H1 (cell line): ENCODE data around the gene IBSP. TPM values are rescaled to one million over a fixed set of nuclear protein-coding genes. Genes with fewer than 3 reads are reported as not detected.

ENCODE experiments used
- CTCF ChIA-PET: fragments of 300-600 bp; sonication (Branson Sonifier 250); formaldehyde crosslinking; loops from one replicate; lab custom pipeline; 2021; ENCODE audit not compliant: partially characterized antibody; lab: Charles Lee
- POLR2A ChIA-PET: fragments of 300-600 bp; sonication (Branson Sonifier 250); formaldehyde crosslinking; loops from one replicate; lab custom pipeline; 2021; ENCODE audit warnings: inconsistent platforms; ENCODE audit not compliant: partially characterized antibody; lab: Charles Lee
- DNase-seq, 2 experiments: peaks; one replicate each; pipeline versions ENCODE4 v3.0.0 to v3.0.0-alpha.2; 2010 to 2022; ENCODE audit warnings: low spot score in 2 of 2, low read depth in 1 of 2, mixed read lengths in 1 of 2
- FAIRE-seq: peaks from 2 replicates; lab custom pipeline; 2011; peaks lifted over from hg19 to GRCh38; lab: Jason Lieb, UNC
- H2AFZ ChIP-seq: 2 replicates; pipeline ENCODE4 v1.8.1; 2012; ENCODE audit warnings: low read length, inconsistent platforms
- H2AK5ac ChIP-seq: 2 replicates; pipeline ENCODE4 v1.6.1; 2013; ENCODE audit warnings: low read depth, low read length
- H2BK120ac ChIP-seq: replicated peaks from 2 replicates; pipeline ENCODE3; 2013; ENCODE audit warnings: low read depth, low read length, inconsistent platforms
- H2BK12ac ChIP-seq: 2 replicates; pipeline ENCODE4 v1.6.1; 2013; ENCODE audit warnings: low read depth, low read length
- H2BK15ac ChIP-seq: 2 replicates; pipeline ENCODE4 v1.6.1; 2013; ENCODE audit warnings: low read length
- H2BK20ac ChIP-seq: 2 replicates; pipeline ENCODE4 v1.6.1; 2013; ENCODE audit warnings: low read length
- H2BK5ac ChIP-seq: 2 replicates; pipeline ENCODE4 v1.6.1; 2013; ENCODE audit warnings: low read depth, low read length
- H3K14ac ChIP-seq: 2 replicates; pipeline ENCODE4 v1.6.1; 2013; ENCODE audit warnings: inconsistent platforms; ENCODE audit not compliant: insufficient read length
- H3K18ac ChIP-seq: 2 replicates; pipeline ENCODE4 v1.6.1; 2013; ENCODE audit warnings: low read length; ENCODE audit errors: extremely low read depth
- H3K23ac ChIP-seq: 2 replicates; pipeline ENCODE4 v1.6.1; 2013; ENCODE audit warnings: inconsistent platforms; ENCODE audit not compliant: insufficient read length
- H3K23me2 ChIP-seq: 2 replicates; pipeline ENCODE4 v1.6.1; 2013; ENCODE audit warnings: low read depth, low read length
- H3K27ac ChIP-seq: 2 replicates; pipeline ENCODE4 v1.6.1; 2011; ENCODE audit warnings: low read depth, low read length, inconsistent platforms
- H3K27me3 ChIP-seq, 4 experiments: replicated peaks in 1 of 4; 1 replicate in 1 of 4; 2 replicates in 3 of 4; pipeline versions ENCODE4 v1.6.1 to v1.8.1; 2011 to 2013; ENCODE audit warnings: low read length in 3 of 4, mild to moderate bottlenecking in 3 of 4, inconsistent platforms in 2 of 4, mixed read lengths in 2 of 4, moderate library complexity in 1 of 4; ENCODE audit not compliant: control insufficient read depth in 3 of 4, insufficient read depth in 3 of 4; ENCODE audit errors: extremely low read depth in 1 of 4
- H3K36me3 ChIP-seq, 4 experiments: 2 replicates each; pipeline versions ENCODE4 v1.6.1 to v1.8.1; 2011 to 2013; ENCODE audit warnings: mild to moderate bottlenecking in 4 of 4, low read length in 3 of 4, moderate library complexity in 2 of 4, control low read depth in 1 of 4, inconsistent platforms in 1 of 4; ENCODE audit not compliant: insufficient read depth in 4 of 4, control insufficient read depth in 2 of 4
- H3K4ac ChIP-seq: replicated peaks from 2 replicates; pipeline ENCODE3; 2013; ENCODE audit warnings: low read length, low read depth, mixed read lengths, inconsistent platforms; ENCODE audit not compliant: insufficient read length
- H3K4me1 ChIP-seq, 4 experiments: replicated peaks in 1 of 4; 1 replicate in 1 of 4; 2 replicates in 3 of 4; pipeline versions ENCODE4 v1.6.1 to v1.8.1; 2011 to 2013; ENCODE audit warnings: low read length in 3 of 4, inconsistent platforms in 2 of 4, mixed read lengths in 1 of 4; ENCODE audit not compliant: insufficient read depth in 4 of 4, control insufficient read depth in 3 of 4
- H3K4me2 ChIP-seq, 2 experiments: 2 replicates each; pipeline versions ENCODE4 v1.6.1 to v1.8.1; 2011 to 2013; ENCODE audit warnings: low read depth in 2 of 2, low read length in 2 of 2, control low read depth in 1 of 2, inconsistent platforms in 1 of 2, mild to moderate bottlenecking in 1 of 2; ENCODE audit not compliant: insufficient read depth in 1 of 2
- H3K4me3 ChIP-seq, 4 experiments: fragments of 200-600, 300-600 bp in 1 of 4; sonication (generic), shearing (Covaris generic), sonication (Bioruptor Twin) in 1 of 4; 2 replicates each; pipeline versions ENCODE4 v1.5.1 to v1.8.1; 2011 to 2016; ENCODE audit warnings: low read length in 4 of 4, low read depth in 3 of 4, control low read depth in 2 of 4, inconsistent platforms in 2 of 4, mild to moderate bottlenecking in 2 of 4, mixed read lengths in 1 of 4, moderate library complexity in 1 of 4; ENCODE audit not compliant: insufficient read depth in 2 of 4; ENCODE audit errors: extremely low read depth in 1 of 4
- H3K56ac ChIP-seq: replicated peaks from 2 replicates; pipeline ENCODE3; 2013; ENCODE audit warnings: low read depth, mild to moderate bottlenecking, mixed read lengths, low read length, inconsistent platforms; ENCODE audit not compliant: insufficient read length
- H3K79me1 ChIP-seq: 2 replicates; pipeline ENCODE4 v1.6.1; 2013; ENCODE audit warnings: low read depth, low read length, control low read depth
- H3K79me2 ChIP-seq, 2 experiments: 2 replicates each; pipeline versions ENCODE4 v1.6.1 to v1.8.1; 2012 to 2013; ENCODE audit warnings: low read length in 2 of 2, mild to moderate bottlenecking in 2 of 2, inconsistent platforms in 1 of 2; ENCODE audit not compliant: insufficient read depth in 2 of 2, control insufficient read depth in 1 of 2
- H3K9ac ChIP-seq, 4 experiments: replicated peaks in 1 of 4; 1 replicate in 1 of 4; 2 replicates in 3 of 4; pipeline versions ENCODE4 v1.6.1 to v1.8.1; 2011 to 2013; ENCODE audit warnings: low read depth in 3 of 4, low read length in 3 of 4, control low read depth in 2 of 4, mild to moderate bottlenecking in 2 of 4, moderate library complexity in 2 of 4, inconsistent platforms in 1 of 4; ENCODE audit errors: extremely low read depth in 1 of 4
- H3K9me3 ChIP-seq, 2 experiments: 2 replicates each; pipeline versions ENCODE4 v1.6.1 to v1.8.1; 2012 to 2013; ENCODE audit warnings: mild to moderate bottlenecking in 2 of 2, moderate library complexity in 2 of 2, control low read depth in 1 of 2, inconsistent platforms in 1 of 2, low read depth in 1 of 2, low read length in 1 of 2, mixed read lengths in 1 of 2; ENCODE audit not compliant: insufficient read depth in 2 of 2
- H4K20me1 ChIP-seq, 2 experiments: replicated peaks in 1 of 2; 2 replicates each; pipeline versions ENCODE3 to v1.8.1; 2011 to 2013; ENCODE audit warnings: inconsistent platforms in 2 of 2, low read length in 2 of 2, mild to moderate bottlenecking in 1 of 2; ENCODE audit not compliant: insufficient read depth in 2 of 2, control insufficient read depth in 1 of 2
- H4K5ac ChIP-seq: 2 replicates; pipeline ENCODE4 v1.6.1; 2013; ENCODE audit warnings: low read length, low read depth, mixed read lengths, inconsistent platforms; ENCODE audit not compliant: insufficient read length
- H4K8ac ChIP-seq: 2 replicates; pipeline ENCODE4 v1.8.0; 2013; ENCODE audit warnings: mild to moderate bottlenecking, moderate library complexity, low read length, inconsistent platforms; ENCODE audit not compliant: insufficient read depth; ENCODE audit errors: extremely low read depth
- H4K91ac ChIP-seq: replicated peaks from 2 replicates; pipeline ENCODE3; 2013; ENCODE audit warnings: low read length, mixed read lengths, inconsistent platforms; ENCODE audit not compliant: insufficient read length
- HDAC2 ChIP-seq, 2 experiments: fragments of 300-600 bp in 1 of 2; sonication (generic) in 1 of 2; IDR thresholded peaks; 2 replicates each; pipeline ENCODE4 v1.6.1; 2011 to 2012; ENCODE audit warnings: low read depth in 2 of 2, low read length in 2 of 2, mild to moderate bottlenecking in 2 of 2, moderate library complexity in 2 of 2, borderline replicate concordance in 1 of 2, inconsistent platforms in 1 of 2
- POLR2A ChIP-seq, 2 experiments: IDR thresholded peaks; 1 replicate in 1 of 2; 2 replicates in 1 of 2; pipeline ENCODE4 v1.6.1; 2011; ENCODE audit warnings: low read depth in 2 of 2, low read length in 2 of 2, mild to moderate bottlenecking in 2 of 2; ENCODE audit errors: control extremely low read depth in 1 of 2
- POLR2AphosphoS5 ChIP-seq: IDR thresholded peaks from 2 replicates; pipeline ENCODE4 v1.6.1; 2011; ENCODE audit warnings: low read depth, low read length
- RFX5 ChIP-seq: IDR thresholded peaks from 2 replicates; pipeline ENCODE4 v1.6.1; 2011; ENCODE audit warnings: low read depth, low read length, improper control_type of control experiment, borderline replicate concordance
- SP4 ChIP-seq: IDR thresholded peaks from 2 replicates; pipeline ENCODE4 v1.6.1; 2012; ENCODE audit warnings: low read length, inconsistent platforms
- SRF ChIP-seq: IDR thresholded peaks from 2 replicates; pipeline ENCODE4 v1.6.1; 2011; ENCODE audit warnings: mild to moderate bottlenecking, low read depth, low read length, moderate library complexity
- TCF12 ChIP-seq: IDR thresholded peaks from 2 replicates; pipeline ENCODE4 v1.6.1; 2011; ENCODE audit warnings: low read depth, mild to moderate bottlenecking, low read length
- WGBS, 2 experiments: shearing (Covaris generic) in 1 of 2; methylation state at CpG; one replicate each; pipeline versions ENCODE4 v1.1.6 to v1.1.7; 2013 to 2015; ENCODE audit warnings: low lambda C conversion rate in 2 of 2, mixed read lengths in 2 of 2, inconsistent platforms in 1 of 2, low coverage in 1 of 2, missing lambda C conversion rate in 1 of 2; ENCODE audit not compliant: insufficient replicate concordance in 2 of 2, insufficient coverage in 1 of 2, insufficient read length in 1 of 2; ENCODE audit errors: extremely low coverage in 1 of 2, missing lambda C conversion rate in 1 of 2; 5-methylcytosine and 5-hydroxymethylcytosine counted together
- polyA plus RNA-seq, 7 experiments: library from polyadenylated mRNA; depleted of rRNA in 3 of 7; stranded (reverse) in 5 of 7; unstranded in 2 of 7; fragments of >200 nt in 5 of 7; fragments of 200-250 nt in 2 of 7; gene quantifications; 1 replicate in 5 of 7; 2 replicates in 1 of 7; 4 replicates in 1 of 7; pipeline versions ENCODE4 v1.2.1 to v1.2.3, GENCODE V29; 2011 to 2013; ENCODE audit warnings: missing spikeins in 2 of 7, mixed read lengths in 2 of 7
- total RNA-seq: library from RNA; stranded (reverse); fragmentation: NEBNext Ultra II Directional; extraction: Animal tissue kit (Norgen Biotek cat#: 25700); gene quantifications from 2 replicates; pipeline ENCODE4 v1.2.1, GENCODE V29; 2021
- TF ChIP-seq, protein P1 (sequence below): IDR thresholded peaks from 2 replicates; pipeline ENCODE4 v1.6.1; 2012; ENCODE audit warnings: low read length, inconsistent platforms

IBSP gene
- total and polyA plus RNA-seq, 2 of the 8 experiments (the other 6 are each of a cell fraction or from before 2014, with no cell fraction given): not detected

DNA sequence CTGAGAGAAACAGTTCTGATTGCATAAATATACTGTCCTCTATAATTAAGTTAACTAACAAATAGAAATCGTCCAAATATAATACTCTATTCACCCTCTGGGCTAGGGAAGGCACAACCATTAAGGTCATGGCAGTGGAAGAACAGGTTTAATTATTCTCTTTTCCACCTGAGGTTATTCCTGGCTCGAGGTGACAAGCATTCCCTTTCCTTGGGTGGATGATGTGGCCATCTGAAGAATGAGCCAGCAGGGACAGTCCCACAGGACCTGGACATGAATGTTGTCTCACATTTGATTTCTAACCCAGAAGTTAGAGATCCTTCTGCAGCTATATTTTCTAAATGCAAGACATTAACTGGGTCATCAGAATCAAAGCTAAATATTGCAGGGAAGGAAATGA, 5.5 kb downstream of the IBSP start:
- no peak overlapping the region for H3K4me2 ChIP-seq
- no peaks in the 10 kb centered on the region for H3K23me2 ChIP-seq
- no peak for TF ChIP-seq RFX5
- no peak for TF ChIP-seq HDAC2 (IDR thresholded peaks at IDR 0.05; ENCODE audit: borderline replicate concordance in 1 of 2, low read depth in 2 of 2, low read length in 2 of 2)
- TF ChIP-seq SRF: no peak
- no peak for TF ChIP-seq POLR2AphosphoS5
- TF ChIP-seq, protein P1, sequence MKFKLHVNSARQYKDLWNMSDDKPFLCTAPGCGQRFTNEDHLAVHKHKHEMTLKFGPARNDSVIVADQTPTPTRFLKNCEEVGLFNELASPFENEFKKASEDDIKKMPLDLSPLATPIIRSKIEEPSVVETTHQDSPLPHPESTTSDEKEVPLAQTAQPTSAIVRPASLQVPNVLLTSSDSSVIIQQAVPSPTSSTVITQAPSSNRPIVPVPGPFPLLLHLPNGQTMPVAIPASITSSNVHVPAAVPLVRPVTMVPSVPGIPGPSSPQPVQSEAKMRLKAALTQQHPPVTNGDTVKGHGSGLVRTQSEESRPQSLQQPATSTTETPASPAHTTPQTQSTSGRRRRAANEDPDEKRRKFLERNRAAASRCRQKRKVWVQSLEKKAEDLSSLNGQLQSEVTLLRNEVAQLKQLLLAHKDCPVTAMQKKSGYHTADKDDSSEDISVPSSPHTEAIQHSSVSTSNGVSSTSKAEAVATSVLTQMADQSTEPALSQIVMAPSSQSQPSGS: no peak
- TF ChIP-seq SP4: no peak
- no peak for TF ChIP-seq POLR2A (IDR thresholded peaks at IDR 0.05; ENCODE audit: control extremely low read depth in 1 of 2, low read depth in 2 of 2, low read length in 2 of 2)
- TF ChIP-seq TCF12: no peak

More for the DNA sequence above, 5.5 kb downstream of the IBSP start:
- H2AK5ac ChIP-seq: no peak overlapping the region
- H4K91ac ChIP-seq: no peak overlapping the region
- H2BK20ac ChIP-seq: no peak overlapping the region
- no peak overlapping the region for H4K8ac ChIP-seq
- ChIA-PET POLR2A (no interaction called here), CTCF (interaction anchor here (0.9 to 1.4 kb wide), 2 partner anchors 33 to 125 kb away, joined by 3 read pairs; no protein-coding TSS in a partner anchor)
- H3K36me3 ChIP-seq: no peaks in the 10 kb centered on the region
- no peaks in the 10 kb centered on the region for H4K20me1 ChIP-seq
- no peak overlapping the region for H3K23ac ChIP-seq
- H2BK12ac ChIP-seq: no peak overlapping the region
- no peak overlapping the region for H2BK120ac ChIP-seq
- H3K4me1 ChIP-seq: no peaks in the 10 kb centered on the region
- no peak overlapping the region for H3K18ac ChIP-seq
- H2BK5ac ChIP-seq: no peak overlapping the region
- no peaks in the 10 kb centered on the region for H3K27me3 ChIP-seq
- H3K9ac ChIP-seq: no peak overlapping the region
- H3K4ac ChIP-seq: no peak overlapping the region
- H3K14ac ChIP-seq: no peak overlapping the region
- H3K56ac ChIP-seq: no peak overlapping the region
- no peak overlapping the region for H3K4me3 ChIP-seq
- H3K79me1 ChIP-seq: no peaks in the 10 kb centered on the region
- H2BK15ac ChIP-seq: no peak overlapping the region
- H4K5ac ChIP-seq: no peak overlapping the region
- 86% methylated on average over 2 of the region's 2 CpGs; no CpG with 5 or more reads in 1 of the 2 experiments for WGBS, 2 experiments
- peaks cover 0 to 4% of the 10 kb centered on the region in 2 experiments; a peak in 2 of 4 replicates for H3K9me3 ChIP-seq
- no peak overlapping the region for H3K27ac ChIP-seq
- FAIRE-seq (peak; percentile 7), DNase-seq (no peak)
- H2AFZ ChIP-seq: no peak overlapping the region
- H3K79me2 ChIP-seq: no peaks in the 10 kb centered on the region
